CD14-positive monocyte (primary cell): ENCODE results near the gene LTBP1. TPM values are rescaled to one million over a fixed set of nuclear protein-coding genes. Genes with fewer than 3 reads are reported as not detected.

Source experiments
- DNase-seq, 3 donors: peaks; one replicate each; pipeline ENCODE4 v3.0.0-alpha.2; 2011 to 2022
- H2AFZ ChIP-seq: 2 replicates; pipeline ENCODE4 v1.6.0; 2012; ENCODE audit warnings: mild to moderate bottlenecking, low read depth, low read length, inconsistent platforms; ENCODE audit not compliant: insufficient read depth, poor library complexity, severe bottlenecking
- H3K27ac ChIP-seq, 2 donors: 1 replicate in 1 of 2; 2 replicates in 1 of 2; pipeline ENCODE4 v1.5.1; 2012 to 2013; ENCODE audit warnings: low read length in 2 of 2, control low read depth in 1 of 2, inconsistent platforms in 1 of 2, low read depth in 1 of 2, mild to moderate bottlenecking in 1 of 2
- H3K27me3 ChIP-seq, 2 donors: one replicate each; pipeline versions ENCODE4 v1.6.0 to v1.6.1; 2011 to 2013; ENCODE audit warnings: low read length in 2 of 2; ENCODE audit not compliant: control insufficient read depth in 2 of 2, insufficient read depth in 2 of 2
- H3K36me3 ChIP-seq, 2 donors: replicated peaks in 1 of 2; 1 replicate in 1 of 2; 2 replicates in 1 of 2; pipeline versions ENCODE4 v1.5.1 to v1.6.1; 2012 to 2013; ENCODE audit warnings: low read length in 2 of 2, control low read depth in 1 of 2, inconsistent platforms in 1 of 2, mild to moderate bottlenecking in 1 of 2; ENCODE audit not compliant: insufficient read depth in 2 of 2, control insufficient read depth in 1 of 2
- H3K4me1 ChIP-seq, 2 donors: 1 replicate in 1 of 2; 2 replicates in 1 of 2; pipeline versions ENCODE4 v1.5.1 to v1.6.1; 2012 to 2013; ENCODE audit warnings: low read length in 2 of 2, control low read depth in 1 of 2, inconsistent platforms in 1 of 2, mild to moderate bottlenecking in 1 of 2, moderate library complexity in 1 of 2; ENCODE audit not compliant: insufficient read depth in 2 of 2, control insufficient read depth in 1 of 2
- H3K4me2 ChIP-seq: replicated peaks from 2 replicates; pipeline ENCODE3; 2012; ENCODE audit warnings: low read length, moderate library complexity, mild to moderate bottlenecking; ENCODE audit not compliant: poor library complexity, severe bottlenecking; ENCODE audit errors: extremely low read depth
- H3K4me3 ChIP-seq, 3 experiments: fragments of 200-600 bp in 1 of 3; sonication (generic) in 1 of 3; replicated peaks in 1 of 3; 1 replicate in 2 of 3; 2 replicates in 1 of 3; pipeline ENCODE4 v1.5.1; 2011 to 2013; ENCODE audit warnings: low read length in 3 of 3, mild to moderate bottlenecking in 3 of 3, control low read depth in 2 of 3, low read depth in 2 of 3, inconsistent platforms in 1 of 3, moderate library complexity in 1 of 3
- H3K79me2 ChIP-seq: 2 replicates; pipeline ENCODE4 v1.6.0; 2012; ENCODE audit warnings: mild to moderate bottlenecking, control low read depth, inconsistent platforms, low read length, moderate library complexity; ENCODE audit not compliant: insufficient read depth
- H3K9ac ChIP-seq: 2 replicates; pipeline ENCODE4 v1.6.0; 2017; ENCODE audit warnings: low read length, mild to moderate bottlenecking; ENCODE audit not compliant: insufficient read depth, poor library complexity, severe bottlenecking
- H3K9me3 ChIP-seq, 2 donors: replicated peaks in 1 of 2; 1 replicate in 1 of 2; 2 replicates in 1 of 2; pipeline versions ENCODE4 v1.5.1 to v1.6.1; 2012 to 2013; ENCODE audit warnings: low read length in 2 of 2, control low read depth in 1 of 2; ENCODE audit not compliant: control insufficient read depth in 1 of 2, insufficient read depth in 1 of 2
- H4K20me1 ChIP-seq: 2 replicates; pipeline ENCODE4 v1.6.0; 2012; ENCODE audit warnings: mild to moderate bottlenecking, low read length, control low read depth, moderate library complexity; ENCODE audit not compliant: insufficient read depth
- H3K27ac Mint-ChIP-seq, 7 donors: one replicate each; pipeline ENCODE4 v1.8.0; 2020; ENCODE audit warnings: mild to moderate bottlenecking in 7 of 7, mixed read lengths in 7 of 7, moderate library complexity in 6 of 7, inconsistent platforms in 2 of 7
- H3K27me3 Mint-ChIP-seq, 3 donors: one replicate each; pipeline ENCODE4 v1.8.0; 2021 to 2022; ENCODE audit warnings: low read depth in 3 of 3, mild to moderate bottlenecking in 3 of 3, mixed read lengths in 3 of 3, moderate library complexity in 3 of 3, inconsistent platforms in 1 of 3
- H3K36me3 Mint-ChIP-seq, 2 donors: one replicate each; pipeline ENCODE4 v1.8.0; 2020; ENCODE audit warnings: mixed read lengths in 2 of 2, inconsistent platforms in 1 of 2, mild to moderate bottlenecking in 1 of 2
- H3K4me1 Mint-ChIP-seq: one replicate; pipeline ENCODE4 v1.8.0; 2020; ENCODE audit warnings: mild to moderate bottlenecking, mixed read lengths
- H3K4me3 Mint-ChIP-seq, 2 donors: one replicate each; pipeline ENCODE4 v1.8.0; 2020; ENCODE audit warnings: mild to moderate bottlenecking in 2 of 2, mixed read lengths in 2 of 2, moderate library complexity in 1 of 2
- H3K9me3 Mint-ChIP-seq, 7 donors: one replicate each; pipeline ENCODE4 v1.8.0; 2020 to 2022; ENCODE audit warnings: mixed read lengths in 7 of 7, mild to moderate bottlenecking in 6 of 7, moderate library complexity in 6 of 7, inconsistent platforms in 2 of 7
- WGBS: methylation state at CpG from one replicate; pipeline ENCODE4 v1.1.5; 2013; ENCODE audit warnings: missing lambda C conversion rate; ENCODE audit not compliant: insufficient coverage; 5-methylcytosine and 5-hydroxymethylcytosine counted together
- intact Hi-C, 2 donors: fragments of 100-400 bp; cut with micrococcal nuclease; formaldehyde crosslinking; loops; one replicate each; pipeline versions ENCODE4 v1.15.0 to v1.15.1; 2023
- polyA plus RNA-seq, 3 donors: library from polyadenylated mRNA; depleted of rRNA in 1 of 3; unstranded in 2 of 3; stranded (reverse) in 1 of 3; fragments of 300-500 nt in 2 of 3; fragments of >200 nt in 1 of 3; fragmentation: Illumina TruSeq in 2 of 3; gene quantifications; 1 replicate in 2 of 3; 2 replicates in 1 of 3; pipeline ENCODE4 v1.2.3, GENCODE V29; 2012 to 2021
- TF ChIP-seq, protein P1 (sequence below): fragments of 200-600 bp; IDR thresholded peaks from one replicate; pipeline ENCODE4 v1.8.0; 2022; ENCODE audit warnings: antibody characterized with exemption, mild to moderate bottlenecking

Gene LTBP1
- polyA plus RNA-seq, 3 donors, result 0.18 to 0.24 TPM; not detected in 1

- Mint-ChIP-seq H3K27ac (no peak overlapping the region), H3K4me1 (peaks cover 4% of the 10 kb centered on the region), H3K4me3 (no peak overlapping the region), H3K9me3 (peaks cover 0 to 4% (median 2%) of the 10 kb centered on the region in 7 donors), H3K36me3 (no peaks in the 10 kb centered on the region), H3K27me3 (peaks cover 0 to 8% (median 5%) of the 10 kb centered on the region in 3 donors)
- no peak overlapping the region for H3K4me2 ChIP-seq
- no peaks in the 10 kb centered on the region for H3K36me3 ChIP-seq
- H3K4me1 ChIP-seq, result peaks cover under 1% of the 10 kb centered on the region in 2 donors
- intact Hi-C loops, result no loop called here
- H3K27me3 ChIP-seq, result no peaks in the 10 kb centered on the region
- H2AFZ ChIP-seq, result no peak overlapping the region
- no peaks in the 10 kb centered on the region for H4K20me1 ChIP-seq
- TF ChIP-seq, protein P1, sequence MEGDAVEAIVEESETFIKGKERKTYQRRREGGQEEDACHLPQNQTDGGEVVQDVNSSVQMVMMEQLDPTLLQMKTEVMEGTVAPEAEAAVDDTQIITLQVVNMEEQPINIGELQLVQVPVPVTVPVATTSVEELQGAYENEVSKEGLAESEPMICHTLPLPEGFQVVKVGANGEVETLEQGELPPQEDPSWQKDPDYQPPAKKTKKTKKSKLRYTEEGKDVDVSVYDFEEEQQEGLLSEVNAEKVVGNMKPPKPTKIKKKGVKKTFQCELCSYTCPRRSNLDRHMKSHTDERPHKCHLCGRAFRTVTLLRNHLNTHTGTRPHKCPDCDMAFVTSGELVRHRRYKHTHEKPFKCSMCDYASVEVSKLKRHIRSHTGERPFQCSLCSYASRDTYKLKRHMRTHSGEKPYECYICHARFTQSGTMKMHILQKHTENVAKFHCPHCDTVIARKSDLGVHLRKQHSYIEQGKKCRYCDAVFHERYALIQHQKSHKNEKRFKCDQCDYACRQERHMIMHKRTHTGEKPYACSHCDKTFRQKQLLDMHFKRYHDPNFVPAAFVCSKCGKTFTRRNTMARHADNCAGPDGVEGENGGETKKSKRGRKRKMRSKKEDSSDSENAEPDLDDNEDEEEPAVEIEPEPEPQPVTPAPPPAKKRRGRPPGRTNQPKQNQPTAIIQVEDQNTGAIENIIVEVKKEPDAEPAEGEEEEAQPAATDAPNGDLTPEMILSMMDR, result no peak
- no CpG with 5 or more reads among the region's 5 CpGs for WGBS
- no peaks in the 10 kb centered on the region for H3K79me2 ChIP-seq
- H3K4me3 ChIP-seq, result no peak overlapping the region
- no peak for DNase-seq
- no peak overlapping the region for H3K27ac ChIP-seq
- H3K9me3 ChIP-seq, result no peaks in the 10 kb centered on the region
- no peak overlapping the region for H3K9ac ChIP-seq
Measured at GRCh38 chr2:33342171-33342570, 395.4 kb downstream of the LTBP1 start.

DNA sequence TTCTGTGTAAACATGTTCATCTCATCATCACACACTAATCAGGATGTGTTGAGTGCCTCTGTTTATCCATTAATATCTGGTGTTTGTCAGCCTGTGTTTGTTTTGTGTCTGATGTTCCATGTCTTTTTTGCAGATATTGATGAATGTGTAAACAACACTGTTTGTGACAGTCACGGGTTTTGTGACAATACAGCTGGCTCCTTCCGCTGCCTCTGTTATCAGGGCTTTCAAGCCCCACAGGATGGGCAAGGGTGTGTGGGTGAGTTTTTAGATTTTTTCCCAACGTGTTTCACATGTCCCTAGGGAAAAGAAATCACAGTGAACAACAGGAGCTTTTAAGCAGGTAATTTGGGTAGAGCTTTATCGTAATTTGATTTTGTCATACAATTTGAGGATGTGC, 396.0 kb downstream of the LTBP1 start:
- Mint-ChIP-seq H3K36me3 (no peaks in the 10 kb centered on the region), H3K4me1 (peaks cover 4% of the 10 kb centered on the region), H3K27me3 (peaks cover 0 to 8% (median 5%) of the 10 kb centered on the region in 3 donors), H3K27ac (no peak overlapping the region), H3K9me3 (peaks cover 0 to 4% (median 2%) of the 10 kb centered on the region in 7 donors), H3K4me3 (no peak overlapping the region)
- TF ChIP-seq, protein P1, result no peak
- H3K27me3 ChIP-seq, result no peaks in the 10 kb centered on the region
- H3K4me2 ChIP-seq, result no peak overlapping the region
- no peaks in the 10 kb centered on the region for H3K4me1 ChIP-seq
- H3K79me2 ChIP-seq, result no peaks in the 10 kb centered on the region
- 78% methylated on average over 4 of the region's 4 CpGs for WGBS
- no peak overlapping the region for H3K27ac ChIP-seq
- no peak overlapping the region for H3K4me3 ChIP-seq
- H2AFZ ChIP-seq, result no peak overlapping the region
- no peak overlapping the region for H3K9ac ChIP-seq
- H3K9me3 ChIP-seq, result no peaks in the 10 kb centered on the region
- intact Hi-C loops, result no loop called here
- no peak for DNase-seq
- no peaks in the 10 kb centered on the region for H3K36me3 ChIP-seq
- no peaks in the 10 kb centered on the region for H4K20me1 ChIP-seq
